Endothelial cell of umbilical vein (primary cell): ENCODE measurements around the gene FAM131B. TPM values are rescaled to one million over a fixed set of nuclear protein-coding genes. Genes with fewer than 3 reads are reported as not detected.

ENCODE experiments used
- BruUV-seq: library from RNA; stranded (reverse); fragments of 400-500 nt; replicated peaks from 2 replicates; lab custom pipeline; 2021; lab: Mats Ljungman, UMichigan
- CTCF ChIA-PET: fragments of 300-600, 350-600 bp; sonication (Branson Sonifier 250); formaldehyde crosslinking; loops from one replicate; lab custom pipeline; 2021; ENCODE audit warnings: antibody characterized with exemption, inconsistent platforms; lab: Charles Lee
- POLR2A ChIA-PET: fragments of 300-600, 350-600 bp; sonication (Branson Sonifier 250); formaldehyde crosslinking; loops from one replicate; lab custom pipeline; 2021; ENCODE audit warnings: antibody characterized with exemption, inconsistent platforms; lab: Charles Lee
- DNase-seq: peaks from one replicate; pipeline ENCODE4 v3.0.0-alpha.2; 2011; ENCODE audit warnings: low read depth, low spot score
- FAIRE-seq: peaks from 2 replicates; lab custom pipeline; 2011; peaks lifted over from hg19 to GRCh38; lab: Jason Lieb, UNC
- H2AFZ ChIP-seq: 2 replicates; pipeline ENCODE4 v1.6.0; 2012; ENCODE audit warnings: low read depth, low read length, control low read depth, inconsistent platforms
- H3K27ac ChIP-seq: 2 replicates; pipeline ENCODE4 v1.5.1; 2011; ENCODE audit warnings: low read depth, mild to moderate bottlenecking, control low read depth, low read length, moderate library complexity; ENCODE audit not compliant: insufficient read depth
- H3K27me3 ChIP-seq, 2 experiments: 2 replicates each; pipeline versions ENCODE4 v1.6.0 to v1.6.1; 2011; ENCODE audit warnings: low read length in 2 of 2, mixed read lengths in 1 of 2; ENCODE audit not compliant: control insufficient read depth in 2 of 2, insufficient read depth in 2 of 2
- H3K36me3 ChIP-seq, 2 experiments: 2 replicates in 1 of 2; 3 replicates in 1 of 2; pipeline ENCODE4 v1.5.1; 2011; ENCODE audit warnings: low read length in 2 of 2, mild to moderate bottlenecking in 1 of 2, moderate library complexity in 1 of 2; ENCODE audit not compliant: control insufficient read depth in 2 of 2, insufficient read depth in 2 of 2; ENCODE audit errors: extremely low read depth in 1 of 2
- H3K4me1 ChIP-seq: 3 replicates; pipeline ENCODE4 v1.5.1; 2011; ENCODE audit warnings: mild to moderate bottlenecking, low read length; ENCODE audit not compliant: control insufficient read depth, insufficient read depth; ENCODE audit errors: extremely low read depth
- H3K4me2 ChIP-seq: 2 replicates; pipeline ENCODE4 v1.6.1; 2011; ENCODE audit warnings: low read length, control low read depth, mixed read lengths; ENCODE audit not compliant: insufficient read depth
- H3K4me3 ChIP-seq, 3 experiments: fragments of 200-600 bp in 1 of 3; sonication (generic), shearing (Covaris generic) in 1 of 3; replicated peaks in 1 of 3; 2 replicates each; pipeline ENCODE4 v1.5.1; 2011 to 2016; ENCODE audit warnings: control low read depth in 3 of 3, low read length in 3 of 3, mild to moderate bottlenecking in 2 of 3, inconsistent platforms in 1 of 3, low read depth in 1 of 3, moderate library complexity in 1 of 3; ENCODE audit not compliant: insufficient read depth in 1 of 3
- H3K79me2 ChIP-seq: 2 replicates; pipeline ENCODE4 v1.6.0; 2012; ENCODE audit warnings: low read length, inconsistent platforms; ENCODE audit not compliant: control insufficient read depth, insufficient read depth
- H3K9ac ChIP-seq: replicated peaks from 2 replicates; pipeline ENCODE3; 2011; ENCODE audit warnings: low read length, control low read depth; ENCODE audit not compliant: insufficient read depth; ENCODE audit errors: extremely low read depth
- H3K9me1 ChIP-seq: replicated peaks from 3 replicates; pipeline ENCODE4 v1.6.0; 2011; ENCODE audit warnings: mild to moderate bottlenecking, low read length; ENCODE audit not compliant: control insufficient read depth, insufficient read depth; ENCODE audit errors: extremely low read depth
- H3K9me3 ChIP-seq: replicated peaks from 2 replicates; pipeline ENCODE4 v1.5.1; 2012; ENCODE audit warnings: low read length, inconsistent platforms; ENCODE audit not compliant: control insufficient read depth, insufficient read depth
- H4K20me1 ChIP-seq: replicated peaks from 2 replicates; pipeline ENCODE3; 2011; ENCODE audit warnings: mild to moderate bottlenecking, low read length; ENCODE audit not compliant: control insufficient read depth, insufficient read depth; ENCODE audit errors: extremely low read depth
- CTCF ChIP-seq, 2 donors: IDR thresholded peaks; 1 replicate in 1 of 2; 2 replicates in 1 of 2; pipeline ENCODE4 v1.5.1; 2011; ENCODE audit warnings: low read length in 2 of 2, mild to moderate bottlenecking in 2 of 2, moderate library complexity in 2 of 2, control low read depth in 1 of 2, inconsistent platforms in 1 of 2, low read depth in 1 of 2; ENCODE audit not compliant: insufficient read depth in 1 of 2; ENCODE audit errors: extremely low read depth in 1 of 2
- EZH2 ChIP-seq: IDR thresholded peaks from 2 replicates; pipeline ENCODE4 v1.6.1; 2012; ENCODE audit warnings: borderline replicate concordance, low read depth, mild to moderate bottlenecking, moderate library complexity, low read length, inconsistent platforms; ENCODE audit not compliant: severe bottlenecking
- FOS ChIP-seq: IDR thresholded peaks from 2 replicates; pipeline ENCODE4 v1.6.1; 2011; ENCODE audit warnings: mild to moderate bottlenecking, low read length, moderate library complexity, borderline replicate concordance; ENCODE audit not compliant: insufficient read depth
- GATA2 ChIP-seq: IDR thresholded peaks from 2 replicates; pipeline ENCODE4 v1.7.0; 2011; ENCODE audit warnings: low read depth, mild to moderate bottlenecking, moderate library complexity, mixed read lengths, low read length; ENCODE audit not compliant: insufficient read length, insufficient read depth
- JUN ChIP-seq: IDR thresholded peaks from 2 replicates; pipeline ENCODE4 v1.6.1; 2011; ENCODE audit warnings: borderline replicate concordance, low read depth; ENCODE audit not compliant: insufficient read length, insufficient read depth
- MAX ChIP-seq: IDR thresholded peaks from 2 replicates; pipeline ENCODE4 v1.6.1; 2011; ENCODE audit not compliant: insufficient read depth, insufficient read length
- MYC ChIP-seq: IDR thresholded peaks from one replicate; pipeline ENCODE4 v1.6.1; 2011; ENCODE audit warnings: mild to moderate bottlenecking, low read depth, low read length
- POLR2A ChIP-seq: IDR thresholded peaks from 2 replicates; pipeline ENCODE4 v1.6.1; 2012; ENCODE audit warnings: low read depth, mild to moderate bottlenecking, control low read depth, low read length
- POLR2AphosphoS5 ChIP-seq: IDR thresholded peaks from 2 replicates; pipeline ENCODE4 v1.6.1; 2012; ENCODE audit warnings: low read depth, mild to moderate bottlenecking, control low read depth, low read length, moderate library complexity; ENCODE audit not compliant: insufficient read depth
- dilution Hi-C: fragments of 300-500 bp; cut with MboI; formaldehyde crosslinking; loops from one replicate; pipeline ENCODE4 v1.15.0; 2019; ENCODE audit warnings: low sequenced_read_pairs; ENCODE audit not compliant: extremely low pct_ligation_motif_present
- intact Hi-C: fragments of 100-400 bp; cut with micrococcal nuclease; formaldehyde crosslinking; loops from one replicate; pipeline ENCODE4 v1.10.0; 2022
- polyA plus RNA-seq, 4 experiments: library from polyadenylated mRNA; depleted of rRNA in 3 of 4; stranded (reverse) in 3 of 4; unstranded in 1 of 4; fragments of >200 nt; gene quantifications; 2 replicates each; pipeline versions ENCODE4 v1.2.1 to v1.2.3, GENCODE V29; 2011 to 2012; ENCODE audit warnings: missing spikeins in 1 of 4
- total RNA-seq: library from RNA; stranded (reverse); gene quantifications from 2 replicates; pipeline ENCODE4 v1.2.3, GENCODE V29; 2021

FAM131B gene
- total and polyA plus RNA-seq, 2 donors (not counting 3 experiments of a cell fraction or from before 2014, with no cell fraction given): 1.6 to 1.8 TPM

GRCh38 chr7:143380260-143380645 is 17.7 kb upstream of the FAM131B start:
- Histone ChIP-seq H3K79me2 (peaks cover 57% of the 10 kb centered on the region), H3K4me1 (peaks cover 47% of the 10 kb centered on the region), H2AFZ (peak overlapping the region; percentile 1), H3K4me3 (peak overlapping the region; percentile 59 to 94 (median 67)), H3K27me3 (no peaks in the 10 kb centered on the region), H3K4me2 (peak overlapping the region; percentile 95), H3K36me3 (peaks cover 3 to 5% of the 10 kb centered on the region in 2 experiments), H4K20me1 (no peaks in the 10 kb centered on the region), H3K9me3 (no peaks in the 10 kb centered on the region), H3K27ac (peak overlapping the region; percentile 98), H3K9me1 (no peaks in the 10 kb centered on the region), H3K9ac (peak overlapping the region; percentile 96)
- ChIA-PET CTCF (interaction anchor here (0.5 to 2.6 kb wide), 32 partner anchors 8 to 157 kb away, joined by 3 to 25 read pairs (median 6); partner anchors contain the start of genes CASP2 and GSTK1), POLR2A (interaction anchor here (0.6 to 2.0 kb wide), 11 partner anchors 8 to 1012 kb away, joined by 3 to 17 read pairs (median 5); no protein-coding TSS in a partner anchor)
- no peak for TF ChIP-seq MYC
- no peak for TF ChIP-seq POLR2AphosphoS5
- no peak for TF ChIP-seq FOS
- TF ChIP-seq MAX: no peak
- no peak for TF ChIP-seq JUN
- peak; percentile 54 for TF ChIP-seq POLR2A
- TF ChIP-seq EZH2: no peak
- TF ChIP-seq CTCF (IDR thresholded peaks at IDR 0.05; ENCODE audit: extremely low read depth in 1 of 2, insufficient read depth in 1 of 2, low read depth in 1 of 2, low read length in 2 of 2): peak; percentile 85 to 89
- TF ChIP-seq GATA2: no peak
- intact Hi-C loops (loop anchor here (1.0 to 5.0 kb wide), 5 partner anchors 15 to 117 kb away; partner anchors contain the start of gene CASP2), dilution Hi-C loops (loop anchor here (25.0 kb wide), 1 partner anchor 132 kb away; no protein-coding TSS in a partner anchor)
- FAIRE-seq (peak; percentile 64), DNase-seq (peak; percentile 89)
- BruUV-seq: TSS peak; percentile 53
